CD4-positive, alpha-beta T cell treated with Interferon alpha-2 for 1 hour (primary cell): ENCODE results near the gene PRELP.

ENCODE experiments used
- DNase-seq, 2 donors: peaks; one replicate each; pipeline ENCODE4 v3.0.0-alpha.2; 2020 to 2022

PRELP gene

DNA sequence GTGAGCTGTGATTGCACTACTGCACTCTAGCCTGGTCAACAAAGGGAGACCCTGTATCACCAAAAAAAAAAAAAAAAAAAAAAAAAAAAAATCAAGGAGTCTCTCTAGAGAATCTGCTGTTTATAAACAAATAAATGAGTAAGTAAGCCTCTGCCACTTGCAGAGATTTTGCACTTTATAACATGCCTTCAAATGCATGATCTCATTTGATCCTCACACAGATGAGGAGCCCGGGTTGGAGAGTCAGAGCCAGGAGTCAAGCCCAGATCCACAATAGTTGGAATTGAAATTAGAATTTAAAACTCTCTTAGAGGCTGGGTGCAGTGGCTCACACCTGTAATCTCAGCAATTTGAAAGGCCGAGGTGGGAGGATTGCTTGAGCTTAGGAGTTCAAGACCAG, 4.0 kb downstream of the PRELP start:
- no peak for DNase-seq

DNA sequence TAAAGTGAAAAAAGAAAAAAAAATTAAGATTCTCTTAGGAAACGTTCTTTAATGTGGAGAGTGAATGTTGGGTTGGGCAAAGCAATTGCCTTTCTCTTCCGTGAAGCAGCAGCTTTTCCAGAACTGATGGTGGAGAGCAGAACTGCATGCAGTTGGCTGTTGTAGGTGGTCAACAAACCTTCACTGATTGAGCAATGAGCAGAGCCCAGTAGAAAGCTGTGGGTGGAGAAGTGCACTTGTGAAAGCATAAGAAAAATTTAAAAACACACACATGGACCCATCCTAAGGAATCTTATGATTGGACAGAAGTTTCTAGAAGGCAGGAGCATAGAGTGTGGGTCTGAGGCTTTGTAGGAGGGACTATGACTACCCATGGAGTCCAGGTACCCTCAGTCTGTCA, 4.5 kb downstream of the PRELP start:
- no peak for DNase-seq

DNA sequence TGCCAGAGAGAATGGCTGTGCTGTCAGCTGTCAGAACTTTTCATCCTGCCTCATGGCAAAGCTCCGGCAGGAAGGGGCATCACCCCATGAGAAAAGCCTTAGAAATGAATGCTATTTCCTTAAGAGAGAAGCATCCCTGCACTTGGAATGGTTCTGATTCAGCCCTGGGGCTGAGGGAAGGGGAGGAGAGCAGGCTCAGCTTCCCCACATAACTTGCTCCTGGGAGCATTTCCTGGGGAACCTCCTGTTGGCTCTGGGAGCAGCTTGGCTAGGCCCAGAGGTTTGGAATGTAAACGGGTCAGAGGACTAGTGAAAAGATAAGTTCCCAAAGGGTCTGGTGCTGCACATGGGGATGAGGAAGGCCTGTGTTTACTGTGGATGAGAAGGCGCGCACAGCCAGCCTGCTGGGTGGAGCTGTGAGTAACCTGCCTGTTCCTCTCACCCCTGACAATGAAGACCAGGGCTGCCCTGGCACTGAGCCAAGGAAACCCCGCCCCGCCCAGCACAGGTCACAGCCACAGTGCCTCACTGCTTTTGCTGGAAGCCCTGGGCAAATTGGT, 5.0 kb downstream of the PRELP start:
- peak; percentile 45 to 53 for DNase-seq

DNA sequence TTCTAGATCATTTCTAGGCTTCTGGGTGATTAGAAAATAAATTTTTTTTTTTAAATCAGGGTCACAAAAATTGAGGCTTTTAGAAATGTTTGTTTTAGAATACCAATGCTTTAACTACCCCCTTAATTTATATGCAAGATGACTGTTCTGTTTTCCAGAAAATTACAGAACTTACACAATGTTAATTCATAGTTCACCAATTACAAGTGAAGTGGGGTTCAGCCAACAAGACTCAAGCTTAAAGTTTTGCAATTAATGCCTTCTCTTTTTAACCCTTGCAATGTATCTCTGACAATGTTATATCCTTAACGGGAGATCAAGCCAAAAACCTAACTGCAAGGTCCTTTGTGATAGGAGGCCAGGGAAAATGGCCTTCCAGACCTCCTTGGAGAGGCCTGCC, 5.6 kb downstream of the PRELP start:
- DNase-seq: no peak

DNA sequence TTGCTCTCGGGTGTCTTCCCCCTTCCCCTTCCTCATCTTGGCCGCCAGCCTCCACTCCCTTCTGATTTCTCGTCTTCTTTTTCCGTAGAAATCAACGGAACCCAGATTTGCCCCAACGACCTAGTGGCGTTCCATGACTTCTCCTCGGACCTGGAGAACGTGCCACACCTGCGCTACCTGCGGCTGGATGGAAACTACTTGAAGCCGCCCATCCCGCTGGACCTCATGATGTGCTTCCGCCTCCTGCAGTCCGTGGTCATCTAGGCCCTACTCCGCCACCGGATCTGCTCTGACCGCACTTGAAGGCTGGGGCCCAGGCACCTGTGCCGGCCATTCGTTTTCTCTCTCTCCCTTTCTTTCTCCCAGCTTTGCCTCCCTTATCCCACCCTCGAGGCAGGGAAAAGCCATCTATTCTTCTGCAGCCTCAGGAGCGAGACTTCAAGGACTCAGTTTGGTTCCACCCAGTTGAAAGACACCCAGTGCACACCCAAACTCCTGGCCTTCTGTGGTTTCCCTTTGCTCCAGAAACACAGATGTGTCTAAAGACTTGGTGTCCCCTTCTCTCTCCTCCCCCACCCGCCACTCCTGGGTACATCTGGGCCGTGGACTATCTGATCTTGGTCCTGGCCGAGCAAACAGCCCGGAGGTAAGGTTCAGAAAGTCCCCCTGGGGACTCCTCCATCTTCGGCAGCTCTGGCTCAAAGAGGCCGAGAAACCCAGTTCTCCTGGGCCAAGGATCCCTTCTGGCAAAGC, 11.2 kb downstream of the PRELP start:
- DNase-seq: no peak

DNA sequence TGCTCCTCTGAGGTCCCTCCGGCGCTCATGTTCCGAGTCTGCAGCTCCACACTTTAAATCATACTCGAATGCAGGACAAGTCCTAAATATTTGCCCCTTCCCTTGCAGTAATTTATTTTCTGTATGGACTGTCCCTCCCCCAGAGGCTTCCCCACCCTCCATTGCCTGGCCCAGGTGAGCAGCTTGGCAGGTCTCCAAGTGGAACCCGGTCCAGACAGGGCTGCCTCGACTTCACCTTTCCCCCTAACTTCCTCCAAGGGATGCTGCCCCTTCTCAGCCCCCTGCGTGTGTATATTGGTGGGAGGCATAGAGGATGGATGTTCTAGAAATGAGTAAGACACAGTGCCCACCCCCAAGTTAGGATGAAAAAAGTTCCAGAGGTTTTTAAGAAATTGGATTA, 12.9 kb downstream of the PRELP start:
- no peak for DNase-seq

DNA sequence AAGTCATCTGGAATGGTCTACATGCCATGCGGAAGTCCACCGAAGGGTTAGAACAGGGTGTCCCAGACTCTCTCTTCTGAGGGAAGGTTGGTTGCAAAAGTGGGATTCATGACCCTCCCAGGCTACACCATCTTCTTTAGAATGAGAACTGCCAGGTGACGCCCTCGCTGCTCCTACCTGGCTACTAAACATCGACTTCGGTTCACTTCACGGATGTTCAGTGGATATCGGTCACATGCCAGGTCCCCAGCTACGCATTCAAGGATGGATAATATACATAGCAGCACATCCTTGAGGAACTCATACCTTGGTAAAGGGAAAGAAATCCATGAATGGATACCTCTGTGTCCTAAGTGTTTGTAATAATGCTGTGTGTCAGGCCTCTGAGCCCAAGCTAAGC, 15.0 kb downstream of the PRELP start:
- DNase-seq: no peak

DNA sequence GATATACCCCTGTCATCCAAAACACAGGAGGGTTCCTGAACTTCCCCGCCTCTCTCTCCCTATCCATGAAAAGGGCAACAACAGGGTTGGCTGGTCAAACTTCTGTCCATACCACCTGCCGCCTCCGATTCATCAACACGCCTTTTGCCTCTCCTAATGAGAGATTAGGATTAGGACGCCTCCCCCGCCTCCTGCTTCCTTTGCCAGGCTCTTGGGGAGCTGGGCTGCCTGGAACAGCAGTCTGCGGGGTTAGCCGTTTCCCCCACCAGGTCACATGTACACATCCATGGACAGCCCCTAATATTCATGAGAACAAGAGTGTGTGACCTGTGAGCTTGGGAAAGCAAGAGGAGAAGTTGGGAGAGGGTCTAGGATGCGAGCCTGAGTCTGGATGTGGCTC, 16.1 kb downstream of the PRELP start:
- DNase-seq: no peak

DNA sequence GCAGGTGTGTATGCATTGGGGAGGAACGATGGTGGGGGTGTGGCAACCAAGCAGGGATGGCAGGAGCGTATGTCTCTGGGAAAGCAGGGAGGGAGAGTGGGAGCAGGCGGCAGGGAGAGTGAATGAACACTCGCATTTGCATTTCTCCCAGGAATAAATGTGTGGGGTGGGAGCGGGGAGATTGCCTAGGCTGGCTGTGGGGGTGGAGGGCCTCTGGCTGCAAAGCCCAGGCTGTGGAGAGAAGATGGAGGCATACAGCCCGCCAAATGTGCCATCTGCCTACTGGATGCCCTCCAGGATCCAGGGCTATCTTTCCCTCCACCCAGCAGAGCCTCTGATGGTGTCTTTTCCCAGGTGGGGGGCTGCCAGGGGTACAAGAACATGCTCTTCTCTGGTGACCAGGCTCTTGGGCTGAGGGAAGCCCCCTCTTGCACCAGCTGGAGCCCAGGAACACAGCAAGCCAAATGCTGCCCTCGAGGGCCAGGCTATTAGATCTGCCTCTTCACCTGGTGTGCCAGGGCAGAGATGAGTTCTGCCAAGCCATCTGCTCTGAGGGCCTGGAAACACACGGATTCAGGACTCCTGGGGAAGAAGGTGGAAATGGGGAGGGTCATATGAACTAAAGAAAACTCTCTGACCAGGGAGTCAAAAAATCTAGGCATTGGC, 16.6 kb downstream of the PRELP start:
- no peak for DNase-seq

DNA sequence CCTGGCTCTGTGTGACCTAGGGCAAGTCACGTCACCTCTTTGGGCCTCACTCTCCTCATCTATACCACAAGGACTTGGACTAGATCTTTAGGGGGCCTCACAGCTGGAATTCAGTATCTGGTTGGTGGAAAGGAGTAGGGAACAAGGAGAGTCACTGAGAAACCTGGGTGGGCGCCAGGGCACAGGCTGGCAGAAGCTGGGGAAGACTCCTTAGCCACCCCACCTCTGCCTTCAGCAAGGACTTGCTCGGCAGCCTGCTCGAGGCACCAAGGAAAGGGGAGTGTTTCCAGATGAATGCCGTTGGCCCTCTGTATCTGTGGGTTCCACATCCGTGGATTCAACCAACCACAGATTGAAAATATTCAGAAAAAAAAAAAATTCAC, 17.1 kb downstream of the PRELP start:
- DNase-seq: no peak

DNA sequence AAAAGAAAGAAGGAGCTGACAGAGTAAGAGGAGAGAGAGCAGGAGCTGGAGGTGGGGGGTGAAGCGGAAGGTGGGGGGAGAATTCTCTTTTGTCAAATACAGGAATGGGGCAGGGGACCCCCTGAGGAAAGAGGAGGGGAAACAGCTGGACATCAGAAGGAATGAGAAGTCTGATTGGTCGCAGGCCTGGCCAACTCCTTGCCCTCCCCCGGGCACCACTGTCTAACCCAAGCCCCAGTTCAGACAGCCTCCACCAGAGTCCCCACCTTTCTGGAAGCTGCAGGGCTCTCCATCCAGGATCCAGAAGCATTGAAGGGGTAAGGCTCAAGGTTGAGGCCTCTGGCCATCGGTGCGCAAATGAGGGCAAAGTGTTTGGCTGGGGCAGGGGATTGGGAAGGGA, 18.3 kb downstream of the PRELP start, which contains the start of gene OPTC:
Gene OPTC (plus strand): TSS at position 253 of the 400 bp plus-strand sequence. CDS start 1,853 bp downstream, outside the sequence.
- DNase-seq: no peak

DNA sequence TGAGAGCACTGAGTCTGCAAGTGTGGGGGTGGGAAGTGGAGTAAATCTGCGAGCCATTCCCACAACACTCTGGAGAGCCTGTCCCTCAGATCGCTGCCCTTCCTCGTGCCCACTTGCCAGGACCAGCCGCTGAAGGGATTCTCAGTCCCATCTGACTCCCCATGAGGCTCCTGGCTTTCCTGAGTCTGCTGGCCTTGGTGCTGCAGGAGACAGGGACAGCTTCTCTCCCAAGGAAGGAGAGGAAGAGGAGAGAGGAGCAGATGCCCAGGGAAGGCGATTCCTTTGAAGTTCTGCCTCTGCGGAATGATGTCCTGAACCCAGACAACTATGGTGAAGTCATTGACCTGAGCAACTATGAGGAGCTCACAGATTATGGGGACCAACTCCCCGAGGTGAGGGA, 20.2 kb downstream of the PRELP start:
- DNase-seq: no peak

DNA sequence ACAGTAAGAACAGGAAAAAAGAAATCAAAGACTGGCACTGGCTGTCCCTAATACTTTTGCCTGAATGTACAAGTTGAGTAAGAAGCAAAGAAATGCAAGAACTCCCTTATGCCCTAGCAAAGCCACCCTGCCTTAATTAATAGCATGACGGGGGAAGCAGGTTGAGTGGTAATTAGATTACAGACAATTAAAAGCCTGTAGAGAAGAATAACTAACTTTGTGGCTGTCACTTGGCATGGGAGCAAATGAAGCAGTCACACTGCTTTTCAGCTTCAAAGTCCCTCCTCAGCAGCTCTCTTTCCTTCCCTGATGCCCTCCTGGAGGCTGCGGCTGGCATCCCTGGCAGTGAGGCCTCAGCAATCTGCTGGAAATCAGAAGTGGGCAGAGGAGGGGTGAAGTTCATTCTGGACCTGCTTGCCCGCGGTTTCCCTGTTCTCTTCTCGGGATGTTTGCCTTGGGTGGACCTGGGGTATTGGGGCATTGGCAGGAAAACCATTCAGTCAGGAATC, 21.7 kb downstream of the PRELP start:
- no peak for DNase-seq

DNA sequence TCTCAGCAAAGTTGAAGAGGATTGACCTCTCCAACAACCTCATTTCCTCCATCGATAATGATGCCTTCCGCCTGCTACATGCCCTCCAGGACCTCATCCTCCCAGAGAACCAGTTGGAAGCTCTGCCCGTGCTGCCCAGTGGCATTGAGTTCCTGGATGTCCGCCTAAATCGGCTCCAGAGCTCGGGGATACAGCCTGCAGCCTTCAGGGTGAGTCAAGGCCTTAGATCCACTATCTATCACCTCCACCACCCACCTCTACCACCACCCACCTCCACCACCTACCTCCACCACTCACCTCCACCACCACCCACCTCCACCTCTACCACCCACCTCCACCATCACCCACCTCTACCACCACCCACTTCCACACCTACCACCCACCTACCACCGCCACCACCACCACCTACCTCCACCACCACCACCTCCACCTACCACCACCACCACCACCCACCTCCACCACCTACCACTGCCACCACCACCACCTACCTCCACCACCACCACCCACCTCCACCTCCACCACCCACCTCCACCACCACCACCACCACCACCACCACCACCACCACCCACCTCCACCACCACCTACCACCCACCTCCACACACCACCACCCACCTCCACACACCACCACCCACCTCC, 24.2 kb downstream of the PRELP start:
- DNase-seq: no peak

DNA sequence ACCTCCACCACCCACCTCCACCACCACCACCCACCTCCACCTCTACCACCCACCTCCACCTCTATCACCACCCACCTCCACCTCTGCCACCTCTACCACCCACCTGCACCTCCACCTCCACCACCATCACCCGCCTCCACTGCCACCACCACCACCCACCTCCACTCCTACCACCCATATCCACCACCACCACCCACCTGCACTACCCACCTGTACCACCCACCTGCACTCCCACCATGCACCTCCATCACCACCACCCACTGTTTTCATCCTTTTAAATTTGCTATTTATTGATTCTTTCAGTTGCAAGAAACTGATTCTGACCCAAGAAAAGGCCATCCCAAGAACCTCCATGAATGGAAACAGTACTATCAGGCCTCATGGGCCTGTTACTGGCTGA, 24.7 kb downstream of the PRELP start:
- no peak for DNase-seq

DNA sequence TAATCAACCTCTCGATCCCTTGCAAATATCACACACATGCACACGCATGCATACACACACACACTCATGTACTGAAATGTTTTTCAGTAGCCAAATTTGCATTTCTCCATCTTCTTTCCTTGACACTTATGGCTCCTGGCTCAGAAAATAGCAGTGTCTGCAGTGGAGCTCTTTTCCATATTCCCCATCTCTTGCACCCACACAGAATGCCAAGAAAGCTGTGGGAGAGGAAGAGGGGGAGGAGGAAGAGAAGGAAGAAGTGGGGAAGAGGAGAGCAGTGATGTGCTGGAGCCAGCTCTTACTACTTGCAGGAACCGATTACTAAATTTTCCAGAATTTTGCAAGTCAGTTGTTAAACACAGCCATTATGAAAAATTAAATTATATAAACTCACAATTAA, 28.2 kb downstream of the PRELP start:
- no peak for DNase-seq

DNA sequence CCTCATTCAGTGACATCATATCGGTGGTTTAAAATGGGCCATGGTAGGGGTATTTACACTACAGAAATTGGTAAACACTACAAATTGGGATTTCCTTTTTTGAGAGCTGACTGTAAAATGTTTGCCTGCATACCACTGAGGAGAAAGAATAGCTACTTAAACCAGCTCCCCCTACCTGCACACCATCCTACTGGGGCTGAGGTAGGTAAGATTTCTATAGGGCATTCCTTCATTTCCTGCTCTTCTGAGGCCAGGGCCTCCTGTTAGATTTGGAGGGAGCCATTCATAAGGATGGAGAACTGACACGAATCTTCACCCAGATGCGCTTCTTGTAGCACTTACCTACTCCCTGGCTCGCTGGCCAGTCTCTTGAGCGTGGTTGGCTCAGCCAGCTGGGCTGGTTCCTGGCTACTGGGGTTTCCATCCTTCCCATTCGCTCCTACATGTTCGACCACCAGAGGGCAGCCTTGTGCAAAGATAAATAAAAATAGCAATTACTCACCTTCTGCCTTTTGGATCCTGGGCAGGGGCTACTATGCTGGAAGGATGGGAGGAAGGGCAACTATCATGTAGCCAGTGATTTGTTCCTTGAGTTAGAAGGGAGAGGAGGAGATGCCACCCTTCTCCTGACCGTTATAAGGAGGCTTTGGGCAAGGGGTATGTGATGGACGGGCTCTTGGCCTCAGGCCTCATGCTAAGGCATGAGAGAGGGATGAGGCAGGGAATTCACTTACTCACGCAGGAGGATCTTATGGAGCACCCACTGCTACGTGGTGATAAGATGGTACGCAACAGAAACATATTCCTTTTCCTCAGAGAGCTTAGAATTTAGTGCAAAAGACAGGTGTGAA, 29.0 kb downstream of the PRELP start:
- DNase-seq: peak; percentile 63 to 78

DNA sequence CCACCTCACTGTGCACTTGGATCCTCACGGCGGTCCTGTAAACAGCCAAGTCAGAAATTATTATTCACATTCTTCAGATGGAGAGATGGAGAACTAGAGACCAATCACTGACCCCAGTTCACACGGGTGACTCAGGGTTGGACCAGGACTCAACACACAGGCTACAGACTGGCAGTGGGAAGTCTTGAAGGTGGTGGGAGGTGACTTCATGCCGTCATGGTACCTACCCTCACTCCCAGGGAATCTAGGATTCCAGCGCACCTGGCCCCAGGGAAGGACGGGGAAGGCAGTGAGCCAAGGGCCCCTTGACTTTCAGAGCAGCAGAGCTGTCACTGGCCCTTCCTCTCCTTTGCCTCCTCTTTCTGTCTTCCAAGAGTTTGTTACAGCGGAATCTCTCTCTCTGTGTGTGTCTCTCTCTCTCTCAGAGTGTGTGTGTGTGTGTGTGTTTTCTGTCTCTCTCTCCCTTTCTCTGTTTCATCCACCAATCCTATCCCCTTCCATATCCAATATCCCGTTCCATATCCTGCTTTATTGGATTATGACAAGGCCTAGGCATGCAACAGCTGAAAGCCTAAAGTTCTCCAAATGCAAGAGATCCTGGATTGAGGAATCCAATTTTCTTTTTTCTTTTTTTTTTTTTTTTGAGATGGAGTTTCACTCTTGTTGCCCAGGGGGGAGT, 30.1 kb downstream of the PRELP start:
- DNase-seq: no peak

DNA sequence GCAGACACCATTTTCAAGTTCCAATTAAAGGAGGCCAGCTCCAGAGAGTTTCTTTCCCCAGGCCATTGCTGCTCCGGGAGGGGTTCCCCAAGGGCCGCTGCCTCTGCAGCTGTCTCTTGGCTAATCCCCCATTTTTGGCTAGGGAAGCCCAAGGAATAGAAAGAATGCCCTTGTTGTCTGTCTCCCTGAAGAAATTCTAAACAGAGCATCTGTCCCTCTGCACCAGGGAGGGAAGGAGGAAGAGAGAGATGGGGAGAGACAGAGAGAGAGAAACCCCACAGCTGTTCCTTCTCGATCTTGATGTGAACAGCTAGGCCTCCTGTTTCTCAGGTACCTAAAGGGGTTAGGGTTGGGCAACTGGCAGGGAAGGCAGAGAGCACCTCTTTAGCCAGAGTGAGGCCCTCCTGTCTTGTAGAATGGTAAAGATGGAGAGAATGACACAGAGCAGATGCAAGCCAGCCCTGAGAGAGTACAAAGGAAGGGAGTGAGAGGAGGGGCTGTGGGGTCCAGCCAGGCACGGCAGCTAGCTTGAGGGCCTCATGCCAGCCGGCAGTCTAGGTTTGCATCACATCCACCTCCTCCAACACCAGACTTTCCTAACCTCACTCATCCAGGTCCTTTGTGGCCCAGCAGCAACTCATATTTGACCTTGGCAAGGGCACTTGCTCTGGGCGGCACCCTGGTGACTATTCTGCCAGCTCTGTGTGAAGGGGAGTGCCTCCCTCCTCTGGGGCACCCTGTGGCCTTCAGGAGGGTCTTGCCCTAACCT, 31.4 kb downstream of the PRELP start:
- DNase-seq: no peak

DNA sequence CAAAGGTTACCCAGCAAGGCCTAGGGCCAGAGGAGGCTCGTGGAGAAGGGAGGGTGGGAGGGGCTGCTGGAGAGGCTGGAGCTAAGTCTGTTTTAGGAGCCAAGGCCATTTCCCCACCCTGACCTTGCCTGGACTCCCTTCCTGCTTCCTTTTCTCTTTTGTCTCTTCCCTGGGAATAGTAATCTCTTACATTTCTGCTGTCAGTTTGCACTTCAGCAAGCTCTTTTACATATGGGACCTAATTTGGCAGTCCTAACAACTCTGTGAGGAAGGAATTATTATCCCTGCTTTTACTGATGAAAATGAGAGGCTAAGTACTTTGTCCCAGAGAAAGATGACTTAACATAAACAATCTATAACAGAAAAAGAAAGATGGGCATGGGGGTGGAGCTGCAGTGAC, 32.2 kb downstream of the PRELP start:
- no peak for DNase-seq

DNA sequence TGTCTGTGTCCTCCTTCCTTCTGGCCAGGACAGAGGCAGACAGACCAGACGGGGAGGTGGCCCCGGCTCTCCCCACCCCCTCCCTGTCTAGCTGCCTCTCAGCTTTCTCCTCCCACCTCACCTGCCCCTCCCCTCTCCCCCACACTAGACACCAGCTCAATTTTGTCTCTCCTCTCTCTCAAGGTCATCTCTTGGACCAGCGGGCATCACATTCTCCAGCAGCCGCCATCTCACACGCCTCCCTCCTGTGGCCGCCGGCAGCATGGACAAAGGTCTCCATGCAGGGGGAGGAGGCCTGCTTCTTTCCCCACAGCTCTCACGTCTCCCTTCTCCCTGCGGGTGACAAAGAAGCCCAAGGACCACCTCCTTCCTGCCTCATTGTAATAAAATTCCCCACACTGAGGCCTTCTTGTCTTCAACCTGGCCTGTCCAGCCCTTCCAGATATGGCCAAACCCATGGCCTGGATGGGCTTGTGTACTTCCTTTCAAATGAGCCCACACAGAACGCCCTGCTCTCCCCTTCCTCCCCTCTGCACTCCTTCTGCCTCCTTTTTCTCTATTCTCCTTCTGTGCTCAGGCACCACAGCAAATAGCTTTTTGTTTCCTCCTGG, 33.0 kb downstream of the PRELP start:
- no peak for DNase-seq
